A549 (cell line): ENCODE data around the gene ACP5. TPM values are rescaled to one million over a fixed set of nuclear protein-coding genes. Genes with fewer than 3 reads are reported as not detected.

Experiments used
- ATAC-seq, 2 experiments: fragments of 200-7000 bp in 1 of 2; fragments of >200 bp in 1 of 2; cut with Nextera tagmentation in 1 of 2; cut with Tn5 transposase in 1 of 2; 3 replicates each; pipeline versions ENCODE4 v1.8.0 to v1.9.1; 2018 to 2020; ENCODE audit warnings: mild to moderate bottlenecking in 1 of 2, moderate library complexity in 1 of 2
- CTCF ChIA-PET: fragments of 300-600 bp; sonication (Branson Sonifier 250); formaldehyde crosslinking; extraction: SDS; loops from one replicate; lab custom pipeline; 2021; ENCODE audit warnings: antibody characterized with exemption, inconsistent platforms; lab: Yijun Ruan, JAX
- POLR2A ChIA-PET: fragments of 350-600 bp; formaldehyde crosslinking; extraction: SDS; loops from one replicate; lab custom pipeline; 2021; ENCODE audit warnings: antibody characterized with exemption, inconsistent platforms; lab: Yijun Ruan, JAX
- DNase-seq, 2 experiments: peaks; one replicate each; pipeline versions ENCODE4 v3.0.0 to v3.0.0-alpha.2; 2011 to 2016; ENCODE audit warnings: low read depth in 1 of 2, low spot score in 1 of 2
- FAIRE-seq: peaks from 2 replicates; lab custom pipeline; 2011; peaks lifted over from hg19 to GRCh38; lab: Jason Lieb, UNC
- H3K27ac ChIP-seq, 2 experiments: fragments of >200 bp; sonication (Bioruptor Twin); formaldehyde crosslinking; 3 replicates each; pipeline ENCODE4 v1.5.1; 2016 to 2017
- H3K4me1 ChIP-seq: fragments of >200 bp; sonication (Bioruptor Twin); formaldehyde crosslinking; 3 replicates; pipeline ENCODE4 v1.6.1; 2016
- H3K4me2 ChIP-seq: fragments of >200 bp; sonication (Bioruptor Twin); formaldehyde crosslinking; 3 replicates; pipeline ENCODE4 v1.6.1; 2016
- H3K4me3 ChIP-seq: fragments of >200 bp; sonication (Bioruptor Twin); formaldehyde crosslinking; 3 replicates; pipeline ENCODE4 v1.5.1; 2016
- H3K9me3 ChIP-seq: fragments of >200 bp; sonication (Bioruptor Twin); formaldehyde crosslinking; 3 replicates; pipeline ENCODE4 v1.6.1; 2016
- ATOH8 ChIP-seq: fragments of 250-450 bp; sonication (Bioruptor Pico); IDR thresholded peaks from 2 replicates; pipeline ENCODE4 v1.5.0; 2020; ENCODE audit warnings: low read depth, mild to moderate bottlenecking, moderate library complexity
- BHLHE40 ChIP-seq: IDR thresholded peaks from 2 replicates; pipeline ENCODE4 v1.6.1; 2012; ENCODE audit warnings: low read depth, low read length, inconsistent platforms
- CBX2 ChIP-seq: fragments of 200-600 bp; sonication (generic); IDR thresholded peaks from 2 replicates; pipeline ENCODE4 v1.6.1; 2016; ENCODE audit warnings: low read depth, mild to moderate bottlenecking, borderline replicate concordance
- CBX8 ChIP-seq: fragments of 200-600 bp; sonication (generic); IDR thresholded peaks from 2 replicates; pipeline ENCODE4 v1.6.1; 2016
- CHD2 ChIP-seq: fragments of 150-350 bp; IDR thresholded peaks from 2 replicates; pipeline ENCODE4 v1.6.1; 2014; ENCODE audit warnings: low read length; ENCODE audit not compliant: partially characterized antibody
- EHF ChIP-seq: fragments of 250-450 bp; sonication (Bioruptor Pico); IDR thresholded peaks from 2 replicates; pipeline ENCODE4 v1.5.0; 2020; ENCODE audit warnings: mild to moderate bottlenecking
- EHMT2 ChIP-seq: fragments of 200-600 bp; sonication (generic); IDR thresholded peaks from 2 replicates; pipeline ENCODE4 v1.6.1; 2016; ENCODE audit warnings: antibody characterized with exemption, low read depth, mild to moderate bottlenecking, moderate library complexity
- ELK1 ChIP-seq: fragments of 150-350 bp; IDR thresholded peaks from 2 replicates; pipeline ENCODE4 v1.6.1; 2014; ENCODE audit warnings: low read depth, mild to moderate bottlenecking, low read length
- EP300 ChIP-seq, 2 experiments: fragments of >200 bp; sonication (Bioruptor Twin); formaldehyde crosslinking; IDR thresholded peaks; 2 replicates in 1 of 2; 3 replicates in 1 of 2; pipeline ENCODE4 v1.6.1; 2016 to 2017
- ESRRA ChIP-seq: fragments of 150-350 bp; IDR thresholded peaks from 2 replicates; pipeline ENCODE4 v1.6.1; 2014; ENCODE audit warnings: mild to moderate bottlenecking, low read length, borderline replicate concordance
- GATA3 ChIP-seq: IDR thresholded peaks from 2 replicates; pipeline ENCODE4 v1.6.1; 2012; ENCODE audit warnings: borderline replicate concordance
- HEYL ChIP-seq: fragments of 250-450 bp; sonication (Bioruptor Pico); IDR thresholded peaks from 2 replicates; pipeline ENCODE4 v1.8.0; 2021; ENCODE audit warnings: mild to moderate bottlenecking, moderate library complexity
- HMGXB4 ChIP-seq: fragments of 250-450 bp; sonication (Bioruptor Pico); IDR thresholded peaks from 2 replicates; pipeline ENCODE4 v1.5.0; 2021; ENCODE audit warnings: mild to moderate bottlenecking, moderate library complexity, borderline replicate concordance
- HOXB13 ChIP-seq: fragments of 250-450 bp; sonication (Bioruptor Pico); IDR thresholded peaks from 2 replicates; pipeline ENCODE4 v1.5.0; 2020; ENCODE audit warnings: low read depth, mild to moderate bottlenecking, moderate library complexity
- JUN ChIP-seq, 2 experiments: fragments of >200 bp; sonication (Bioruptor Twin); formaldehyde crosslinking; IDR thresholded peaks; 2 replicates in 1 of 2; 3 replicates in 1 of 2; pipeline ENCODE4 v1.6.1; 2016 to 2017
- MAFK ChIP-seq: fragments of 450-650 bp; IDR thresholded peaks from 2 replicates; pipeline ENCODE4 v1.6.1; 2014; ENCODE audit not compliant: partially characterized antibody
- MAZ ChIP-seq: fragments of 150-350 bp; IDR thresholded peaks from 2 replicates; pipeline ENCODE4 v1.6.1; 2014; ENCODE audit warnings: antibody characterized with exemption, low read depth, low read length, borderline replicate concordance
- MYC ChIP-seq: IDR thresholded peaks from 2 replicates; pipeline ENCODE4 v1.6.1; 2012; ENCODE audit warnings: mild to moderate bottlenecking, inconsistent platforms, low read length, improper control_type of control experiment, borderline replicate concordance
- NFE2L2 ChIP-seq: fragments of 150-350 bp; conservative IDR thresholded peaks from 2 replicates; pipeline ENCODE4 v1.6.1; 2014; ENCODE audit warnings: low read length
- POLR2AphosphoS2 ChIP-seq: conservative IDR thresholded peaks from 2 replicates; pipeline ENCODE4 v1.6.1; 2012; ENCODE audit warnings: low read length, improper control_type of control experiment, inconsistent platforms
- RCOR1 ChIP-seq: fragments of 150-350 bp; IDR thresholded peaks from 2 replicates; pipeline ENCODE4 v1.6.1; 2014; ENCODE audit warnings: antibody characterized with exemption, low read length, low read depth
- RFX5 ChIP-seq: fragments of 450-650 bp; IDR thresholded peaks from 2 replicates; pipeline ENCODE4 v1.7.1; 2014; ENCODE audit warnings: antibody characterized with exemption, mild to moderate bottlenecking, moderate library complexity
- SMC3 ChIP-seq: fragments of >200 bp; sonication (Bioruptor Twin); formaldehyde crosslinking; IDR thresholded peaks from 3 replicates; pipeline ENCODE4 v1.6.1; 2018; ENCODE audit warnings: inconsistent platforms
- TP53 ChIP-seq: fragments of 250-450 bp; sonication (Bioruptor Pico); IDR thresholded peaks from 2 replicates; pipeline ENCODE4 v1.5.0; 2021; ENCODE audit warnings: mild to moderate bottlenecking, moderate library complexity
- ZC3H11A ChIP-seq: fragments of 450-650 bp; IDR thresholded peaks from 2 replicates; pipeline ENCODE4 v1.6.1; 2014; ENCODE audit warnings: antibody characterized with exemption, mild to moderate bottlenecking
- ZSCAN20 ChIP-seq: fragments of 250-450 bp; sonication (Bioruptor Pico); IDR thresholded peaks from 2 replicates; pipeline ENCODE4 v1.8.0; 2022; ENCODE audit warnings: mild to moderate bottlenecking, moderate library complexity
- WGBS: methylation state at CpG from one replicate; pipeline ENCODE4 v1.1.6; 2017; ENCODE audit errors: missing lambda C conversion rate; 5-methylcytosine and 5-hydroxymethylcytosine counted together
- polyA plus RNA-seq, 4 experiments: library from polyadenylated mRNA; depleted of rRNA in 3 of 4; stranded (reverse); fragments of >200 nt; fragmentation: RNase III in 1 of 4; extraction: RNeasy Plus Mini Kit Qiagen cat#74134 plus additional on column Dnase treatment in 1 of 4; gene quantifications; 2 replicates in 3 of 4; 3 replicates in 1 of 4; pipeline ENCODE4 v1.2.3, GENCODE V29; 2011 to 2017
- TF ChIP-seq, protein P1 (sequence below): IDR thresholded peaks from 2 replicates; pipeline ENCODE4 v1.6.1; 2012
- TF ChIP-seq, protein P2 (sequence below): fragments of >200 bp; sonication (Bioruptor Twin); formaldehyde crosslinking; IDR thresholded peaks from 2 replicates; pipeline ENCODE4 v1.6.1; 2016
- TF ChIP-seq, protein P3 (sequence below): fragments of 450-650 bp; IDR thresholded peaks from 2 replicates; pipeline ENCODE4 v1.6.1; 2014; ENCODE audit warnings: antibody characterized with exemption

The ACP5 gene
- polyA plus RNA-seq, 2 of the 4 experiments (the other 2 are of a cell fraction): 0.05 TPM; not detected in 1

DNA sequence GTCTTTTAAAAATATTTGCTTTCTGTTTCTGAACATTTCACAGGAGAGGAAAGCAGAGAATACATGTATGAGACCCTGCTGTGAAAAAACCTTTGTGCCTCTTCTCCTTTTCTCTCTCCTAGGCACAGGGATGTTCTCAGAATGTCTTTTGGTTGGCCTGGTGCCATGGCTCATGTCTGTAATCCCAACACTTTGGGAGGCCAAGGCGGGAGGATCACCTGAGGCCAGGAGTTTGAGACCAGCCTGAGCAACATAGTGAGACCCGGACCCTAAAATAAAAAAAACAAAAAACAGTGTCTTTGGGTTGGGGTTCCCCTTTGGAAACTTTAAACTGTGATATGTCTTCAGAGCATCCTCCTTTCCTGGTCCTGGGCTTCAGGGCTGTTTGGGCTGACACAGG, 21.3 kb upstream of the ACP5 start:
- H3K4me3 ChIP-seq: no peak overlapping the region
- H3K4me1 ChIP-seq: no peaks in the 10 kb centered on the region
- no peak overlapping the region for H3K4me2 ChIP-seq
- FAIRE-seq (no peak), DNase-seq (no peak), ATAC-seq (no peak)
- H3K27ac ChIP-seq: no peak overlapping the region
- TF ChIP-seq MAZ (no peak), HEYL (CRISPR knock-in tag) (no peak), RFX5 (no peak), EHF (CRISPR knock-in tag) (no peak), CHD2 (no peak), EP300 (IDR thresholded peaks at IDR 0.05) (no peak), ATOH8 (no peak), POLR2AphosphoS2 (no peak), ZSCAN20 (no peak), HMGXB4 (CRISPR knock-in tag) (no peak), EHMT2 (no peak), CBX8 (no peak), SMC3 (no peak), ELK1 (no peak)
- TF ChIP-seq, protein P1, sequence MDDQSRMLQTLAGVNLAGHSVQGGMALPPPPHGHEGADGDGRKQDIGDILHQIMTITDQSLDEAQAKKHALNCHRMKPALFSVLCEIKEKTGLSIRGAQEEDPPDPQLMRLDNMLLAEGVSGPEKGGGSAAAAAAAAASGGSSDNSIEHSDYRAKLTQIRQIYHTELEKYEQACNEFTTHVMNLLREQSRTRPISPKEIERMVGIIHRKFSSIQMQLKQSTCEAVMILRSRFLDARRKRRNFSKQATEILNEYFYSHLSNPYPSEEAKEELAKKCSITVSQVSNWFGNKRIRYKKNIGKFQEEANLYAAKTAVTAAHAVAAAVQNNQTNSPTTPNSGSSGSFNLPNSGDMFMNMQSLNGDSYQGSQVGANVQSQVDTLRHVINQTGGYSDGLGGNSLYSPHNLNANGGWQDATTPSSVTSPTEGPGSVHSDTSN: no peak
- TF ChIP-seq, protein P2, sequence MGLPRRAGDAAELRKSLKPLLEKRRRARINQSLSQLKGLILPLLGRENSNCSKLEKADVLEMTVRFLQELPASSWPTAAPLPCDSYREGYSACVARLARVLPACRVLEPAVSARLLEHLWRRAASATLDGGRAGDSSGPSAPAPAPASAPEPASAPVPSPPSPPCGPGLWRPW: no peak
- CTCF ChIA-PET: no interaction called here
- peaks cover 17% of the 10 kb centered on the region; the same call in 1 of the 3 replicates for H3K9me3 ChIP-seq
- POLR2A ChIA-PET: no interaction called here
- WGBS: 97% methylated on average over 2 of the region's 2 CpGs

DNA sequence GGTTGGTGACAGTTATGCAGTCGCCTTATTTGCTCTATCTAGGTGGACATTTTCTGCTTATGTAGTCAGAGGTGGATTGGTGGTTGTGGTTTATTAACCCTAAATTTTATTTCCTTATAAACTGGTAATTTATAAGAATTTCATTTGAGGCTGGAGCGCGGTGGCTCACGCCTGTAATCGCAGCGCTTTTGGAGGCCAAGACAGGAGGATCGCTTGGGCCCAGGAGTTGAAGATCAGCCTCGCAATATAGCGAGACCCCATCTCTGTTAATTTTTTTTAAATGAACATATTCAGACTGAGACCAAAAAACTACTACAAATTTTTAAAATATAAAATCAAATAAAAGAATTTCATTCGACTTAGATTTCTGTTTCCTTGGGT, 20.6 kb upstream of the ACP5 start:
- DNase-seq (no peak), ATAC-seq (no peak), FAIRE-seq (no peak)
- ChIA-PET CTCF (no interaction called here), POLR2A (interaction anchor here (0.8 kb wide), 1 partner anchor 42 kb away, joined by 3 read pairs; no protein-coding TSS in a partner anchor)
- Histone ChIP-seq H3K27ac (peak overlapping the region; percentile 87 to 100), H3K4me3 (peak overlapping the region; percentile 57), H3K4me2 (peak overlapping the region; percentile 66), H3K9me3 (peaks cover 15% of the 10 kb centered on the region; the same call in 1 of the 3 replicates), H3K4me1 (no peaks in the 10 kb centered on the region)
- 83% methylated on average over 10 of the region's 10 CpGs for WGBS
- TF ChIP-seq ZC3H11A (no peak), EP300 (IDR thresholded peaks at IDR 0.05) (no peak), MAFK (no peak), EHMT2 (no peak), CBX2 (no peak), NFE2L2 (no peak), HOXB13 (CRISPR knock-in tag) (no peak), CBX8 (no peak), BHLHE40 (no peak), GATA3 (no peak), TP53 (CRISPR knock-in tag) (no peak), MYC (no peak), JUN (IDR thresholded peaks at IDR 0.05) (no peak), CHD2 (no peak), RCOR1 (no peak), ZSCAN20 (no peak), ESRRA (no peak)
- TF ChIP-seq, protein P3, sequence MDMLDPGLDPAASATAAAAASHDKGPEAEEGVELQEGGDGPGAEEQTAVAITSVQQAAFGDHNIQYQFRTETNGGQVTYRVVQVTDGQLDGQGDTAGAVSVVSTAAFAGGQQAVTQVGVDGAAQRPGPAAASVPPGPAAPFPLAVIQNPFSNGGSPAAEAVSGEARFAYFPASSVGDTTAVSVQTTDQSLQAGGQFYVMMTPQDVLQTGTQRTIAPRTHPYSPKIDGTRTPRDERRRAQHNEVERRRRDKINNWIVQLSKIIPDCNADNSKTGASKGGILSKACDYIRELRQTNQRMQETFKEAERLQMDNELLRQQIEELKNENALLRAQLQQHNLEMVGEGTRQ: no peak
